Keratinocyte (primary cell): ENCODE results near the gene ESRP2. TPM values are rescaled to one million over a fixed set of nuclear protein-coding genes. Genes with fewer than 3 reads are reported as not detected.

Source experiments
- DNase-seq: peaks from one replicate; pipeline ENCODE4 v3.0.0-alpha.2; 2011; ENCODE audit warnings: low read depth, missing footprints, low spot score
- FAIRE-seq: peaks from 2 replicates; lab custom pipeline; 2011; peaks lifted over from hg19 to GRCh38; lab: Jason Lieb, UNC
- H2AFZ ChIP-seq: 2 replicates; pipeline ENCODE4 v1.6.0; 2012; ENCODE audit warnings: low read length, control low read depth, inconsistent platforms; ENCODE audit not compliant: control insufficient read depth
- H3K27ac ChIP-seq: 2 replicates; pipeline ENCODE4 v1.5.1; 2011; ENCODE audit warnings: low read length; ENCODE audit not compliant: control insufficient read depth, insufficient read depth
- H3K27me3 ChIP-seq: 3 replicates; pipeline ENCODE4 v1.6.0; 2011; ENCODE audit warnings: low read length; ENCODE audit not compliant: control insufficient read depth, insufficient read depth; ENCODE audit errors: extremely low read depth
- H3K36me3 ChIP-seq, 2 experiments: 2 replicates in 1 of 2; 3 replicates in 1 of 2; pipeline ENCODE4 v1.5.1; 2011; ENCODE audit warnings: low read length in 2 of 2, mild to moderate bottlenecking in 1 of 2; ENCODE audit not compliant: control insufficient read depth in 2 of 2, insufficient read depth in 2 of 2; ENCODE audit errors: extremely low read depth in 1 of 2
- H3K4me1 ChIP-seq: 3 replicates; pipeline ENCODE4 v1.5.1; 2011; ENCODE audit warnings: low read length; ENCODE audit not compliant: control insufficient read depth, insufficient read depth; ENCODE audit errors: extremely low read depth
- H3K4me2 ChIP-seq: 3 replicates; pipeline ENCODE4 v1.6.0; 2011; ENCODE audit warnings: low read depth, low read length; ENCODE audit not compliant: control insufficient read depth, insufficient read depth; ENCODE audit errors: extremely low read depth
- H3K4me3 ChIP-seq, 3 experiments: fragments of 200-600 bp in 1 of 3; sonication (generic) in 1 of 3; 2 replicates in 2 of 3; 3 replicates in 1 of 3; pipeline ENCODE4 v1.5.1; 2011 to 2016; ENCODE audit warnings: low read length in 3 of 3, mild to moderate bottlenecking in 3 of 3, control low read depth in 2 of 3, inconsistent platforms in 1 of 3, low read depth in 1 of 3, mixed read lengths in 1 of 3, mixed run types in 1 of 3, moderate library complexity in 1 of 3; ENCODE audit not compliant: control insufficient read depth in 2 of 3, insufficient read depth in 2 of 3; ENCODE audit errors: extremely low read depth in 1 of 3
- H3K79me2 ChIP-seq: 2 replicates; pipeline ENCODE4 v1.6.0; 2012; ENCODE audit warnings: low read length; ENCODE audit not compliant: control insufficient read depth, insufficient read depth
- H3K9ac ChIP-seq: 3 replicates; pipeline ENCODE4 v1.6.0; 2011; ENCODE audit warnings: low read length; ENCODE audit not compliant: control insufficient read depth, insufficient read depth; ENCODE audit errors: extremely low read depth
- H3K9me1 ChIP-seq: 3 replicates; pipeline ENCODE4 v1.6.0; 2011; ENCODE audit warnings: low read length; ENCODE audit not compliant: control insufficient read depth, insufficient read depth; ENCODE audit errors: extremely low read depth
- H3K9me3 ChIP-seq: 2 replicates; pipeline ENCODE4 v1.5.1; 2012; ENCODE audit warnings: low read depth, low read length; ENCODE audit not compliant: control insufficient read depth
- H4K20me1 ChIP-seq: 3 replicates; pipeline ENCODE4 v1.6.0; 2011; ENCODE audit warnings: low read length; ENCODE audit not compliant: control insufficient read depth, insufficient read depth; ENCODE audit errors: extremely low read depth
- EZH2 ChIP-seq: IDR thresholded peaks from one replicate; pipeline ENCODE4 v1.6.1; 2012; ENCODE audit warnings: inconsistent platforms, mild to moderate bottlenecking, low read length, moderate library complexity
- dilution Hi-C: fragments of 300-500 bp; cut with MboI; formaldehyde crosslinking; loops from one replicate; pipeline ENCODE4 v1.7.0; 2020; ENCODE audit warnings: low sequenced_read_pairs; ENCODE audit not compliant: extremely low pct_ligation_motif_present
- polyA plus RNA-seq, 5 experiments: library from polyadenylated mRNA; depleted of rRNA in 3 of 5; stranded (reverse) in 3 of 5; stranded (forward) in 1 of 5; unstranded in 1 of 5; fragments of >200 nt; gene quantifications; 1 replicate in 1 of 5; 2 replicates in 3 of 5; 3 replicates in 1 of 5; pipeline versions ENCODE4 v1.2.1 to v1.2.3, GENCODE V29; 2011 to 2012; ENCODE audit warnings: missing spikeins in 2 of 5, low read depth in 1 of 5, low replicate concordance in 1 of 5
- TF ChIP-seq, protein P1 (sequence below), 3 experiments: IDR thresholded peaks in 1 of 3; conservative IDR thresholded peaks in 1 of 3; optimal IDR thresholded peaks in 1 of 3; 2 replicates in 2 of 3; 3 replicates in 1 of 3; pipeline versions ENCODE3 to v1.5.1; 2011; ENCODE audit warnings: low read length in 3 of 3, mild to moderate bottlenecking in 3 of 3, moderate library complexity in 2 of 3, control low read depth in 1 of 3, inconsistent platforms in 1 of 3; ENCODE audit not compliant: insufficient read depth in 2 of 3; ENCODE audit errors: extremely low read depth in 1 of 3

Gene ESRP2
- polyA plus RNA-seq, 1 donor (not counting 4 experiments of a cell fraction or from before 2014, with no cell fraction given): 39.2 TPM

DNA sequence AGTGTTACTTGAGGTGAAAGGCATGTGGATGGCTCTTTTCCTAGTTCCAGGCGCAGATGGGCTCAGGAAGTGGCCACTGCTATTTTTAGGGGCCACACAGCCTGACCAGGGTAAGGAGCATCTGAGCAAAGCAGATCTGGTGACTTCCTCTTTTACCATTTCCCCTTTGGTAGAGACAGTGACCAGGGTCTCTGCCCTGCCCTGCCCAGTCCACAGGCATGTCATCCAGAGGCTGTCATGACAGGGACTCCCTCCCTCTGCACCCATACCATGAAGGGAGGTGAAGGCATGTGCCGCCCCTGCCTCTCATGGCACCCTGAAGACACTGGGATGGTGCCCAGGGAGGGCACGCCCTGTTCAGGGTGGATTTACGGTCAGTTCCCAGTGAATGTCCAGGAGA, 11.5 kb upstream of the ESRP2 start:
- Histone ChIP-seq H3K79me2 (no peaks in the 10 kb centered on the region), H3K4me3 (no peak overlapping the region), H3K36me3 (peaks cover 0 to 9% of the 10 kb centered on the region in 2 experiments), H3K27ac (no peak overlapping the region), H3K4me2 (no peak overlapping the region), H3K27me3 (no peaks in the 10 kb centered on the region), H3K9ac (no peak overlapping the region), H3K9me1 (peaks cover 3% of the 10 kb centered on the region), H3K4me1 (peaks cover 18% of the 10 kb centered on the region), H3K9me3 (no peaks in the 10 kb centered on the region), H4K20me1 (no peaks in the 10 kb centered on the region), H2AFZ (no peak overlapping the region)
- dilution Hi-C loops: no loop called here
- TF ChIP-seq, protein P1, sequence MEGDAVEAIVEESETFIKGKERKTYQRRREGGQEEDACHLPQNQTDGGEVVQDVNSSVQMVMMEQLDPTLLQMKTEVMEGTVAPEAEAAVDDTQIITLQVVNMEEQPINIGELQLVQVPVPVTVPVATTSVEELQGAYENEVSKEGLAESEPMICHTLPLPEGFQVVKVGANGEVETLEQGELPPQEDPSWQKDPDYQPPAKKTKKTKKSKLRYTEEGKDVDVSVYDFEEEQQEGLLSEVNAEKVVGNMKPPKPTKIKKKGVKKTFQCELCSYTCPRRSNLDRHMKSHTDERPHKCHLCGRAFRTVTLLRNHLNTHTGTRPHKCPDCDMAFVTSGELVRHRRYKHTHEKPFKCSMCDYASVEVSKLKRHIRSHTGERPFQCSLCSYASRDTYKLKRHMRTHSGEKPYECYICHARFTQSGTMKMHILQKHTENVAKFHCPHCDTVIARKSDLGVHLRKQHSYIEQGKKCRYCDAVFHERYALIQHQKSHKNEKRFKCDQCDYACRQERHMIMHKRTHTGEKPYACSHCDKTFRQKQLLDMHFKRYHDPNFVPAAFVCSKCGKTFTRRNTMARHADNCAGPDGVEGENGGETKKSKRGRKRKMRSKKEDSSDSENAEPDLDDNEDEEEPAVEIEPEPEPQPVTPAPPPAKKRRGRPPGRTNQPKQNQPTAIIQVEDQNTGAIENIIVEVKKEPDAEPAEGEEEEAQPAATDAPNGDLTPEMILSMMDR (optimal IDR thresholded peaks at IDR 0.05 in 1 of 3, IDR thresholded peaks at IDR 0.05 in 1 of 3, conservative IDR thresholded peaks at IDR 0.05 in 1 of 3; ENCODE audit: extremely low read depth in 1 of 3, insufficient read depth in 2 of 3, low read length in 3 of 3): no peak
- no peak for TF ChIP-seq EZH2
- FAIRE-seq (no peak), DNase-seq (no peak)

DNA sequence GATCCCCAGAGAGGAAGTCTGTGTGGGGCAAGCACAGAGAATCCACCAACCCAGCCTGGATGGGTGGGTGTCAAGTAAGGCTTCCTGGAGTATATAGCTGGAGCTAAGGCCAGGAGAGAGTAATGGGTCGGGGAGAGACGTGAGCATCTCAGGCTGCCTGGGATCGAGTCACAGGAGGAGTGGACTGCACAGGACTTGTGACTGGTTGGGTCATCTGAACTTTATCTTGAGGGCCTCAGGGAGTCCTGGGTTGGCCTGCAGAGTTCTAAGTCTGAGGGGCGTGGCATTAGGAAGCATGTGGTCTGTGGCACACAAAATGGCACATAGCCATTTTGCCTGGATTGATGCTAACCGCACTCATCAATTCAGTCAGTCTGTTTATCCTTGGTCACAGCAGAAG, 10.7 kb upstream of the ESRP2 start:
- Histone ChIP-seq H3K9me1 (peaks cover 3% of the 10 kb centered on the region), H3K9me3 (no peaks in the 10 kb centered on the region), H3K27ac (no peak overlapping the region), H4K20me1 (no peaks in the 10 kb centered on the region), H3K9ac (no peak overlapping the region), H3K27me3 (no peaks in the 10 kb centered on the region), H3K4me2 (peak overlapping the region; percentile 25), H3K36me3 (peaks cover 0 to 7% of the 10 kb centered on the region in 2 experiments), H3K79me2 (no peaks in the 10 kb centered on the region), H3K4me3 (no peak overlapping the region), H3K4me1 (peaks cover 18% of the 10 kb centered on the region), H2AFZ (no peak overlapping the region)
- DNase-seq: no peak
- dilution Hi-C loops: no loop called here
- TF ChIP-seq, protein P1 (optimal IDR thresholded peaks at IDR 0.05 in 1 of 3, IDR thresholded peaks at IDR 0.05 in 1 of 3, conservative IDR thresholded peaks at IDR 0.05 in 1 of 3; ENCODE audit: extremely low read depth in 1 of 3, insufficient read depth in 2 of 3, low read length in 3 of 3): no peak
- TF ChIP-seq EZH2: no peak
- no peak for FAIRE-seq
